ENCODE measurements around the gene PAN3.

- TF ChIP-seq POLR2AphosphoS5 (IDR thresholded peaks at IDR 0.05; ENCODE audit: low read depth, low read length) (no peak), SIN3A (IDR thresholded peaks at IDR 0.05; ENCODE audit: borderline replicate concordance, insufficient read depth, low read length) (no peak), REST (IDR thresholded peaks at IDR 0.05; ENCODE audit: insufficient read depth in 1 of 2, low read depth in 2 of 2, low read length in 2 of 2) (no peak), TAF1 (IDR thresholded peaks at IDR 0.05; ENCODE audit: borderline replicate concordance, insufficient read depth, low read length) (no peak)
Observed at GRCh38 chr13:28258417-28258816, 120.1 kb downstream of the PAN3 start.

Measured in PFSK-1 (cell line).